HG02798 (cell line): ENCODE measurements around the gene AMPD2.

Experiments
- ATAC-seq: cut with Tn5 transposase; IDR thresholded peaks from one replicate; pipeline ENCODE4 v1.9.1; 2021; ENCODE audit warnings: mild to moderate bottlenecking; ENCODE audit not compliant: unreplicated experiment, poor library complexity

AMPD2 gene

GRCh38 chr1:109619576-109620400 lies at the start of gene AMPD2, which contains the start of gene GNAT2:
Gene AMPD2 (plus strand): TSS chr1:109619837. CDS start chr1:109621176, 1,339 bp downstream.
Gene GNAT2 (minus strand): TSS chr1:109619616. CDS start chr1:109612870, 6,746 bp downstream.
- peak; percentile 67 for ATAC-seq

- no peak for ATAC-seq
These were observed 49.2 kb upstream of the AMPD2 start for GRCh38 chr1:109570414-109570813.

DNA sequence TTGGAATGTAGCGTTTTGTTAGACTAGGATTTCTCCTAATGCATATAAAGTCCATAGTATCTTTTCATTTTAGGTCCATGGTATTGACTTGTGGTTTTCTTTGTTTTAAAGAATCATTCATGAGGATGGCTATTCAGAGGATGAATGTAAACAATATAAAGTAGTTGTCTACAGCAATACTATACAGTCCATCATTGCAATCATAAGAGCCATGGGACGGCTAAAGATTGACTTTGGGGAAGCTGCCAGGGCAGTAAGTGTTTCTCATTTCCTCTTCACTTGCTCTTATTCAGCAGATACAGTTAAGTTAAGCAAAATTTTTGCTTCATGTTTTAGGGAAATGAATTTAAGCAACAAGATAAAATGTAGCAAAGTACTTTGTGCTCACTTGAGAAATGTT lies 45.9 kb upstream of the AMPD2 start:
- no peak for ATAC-seq

DNA sequence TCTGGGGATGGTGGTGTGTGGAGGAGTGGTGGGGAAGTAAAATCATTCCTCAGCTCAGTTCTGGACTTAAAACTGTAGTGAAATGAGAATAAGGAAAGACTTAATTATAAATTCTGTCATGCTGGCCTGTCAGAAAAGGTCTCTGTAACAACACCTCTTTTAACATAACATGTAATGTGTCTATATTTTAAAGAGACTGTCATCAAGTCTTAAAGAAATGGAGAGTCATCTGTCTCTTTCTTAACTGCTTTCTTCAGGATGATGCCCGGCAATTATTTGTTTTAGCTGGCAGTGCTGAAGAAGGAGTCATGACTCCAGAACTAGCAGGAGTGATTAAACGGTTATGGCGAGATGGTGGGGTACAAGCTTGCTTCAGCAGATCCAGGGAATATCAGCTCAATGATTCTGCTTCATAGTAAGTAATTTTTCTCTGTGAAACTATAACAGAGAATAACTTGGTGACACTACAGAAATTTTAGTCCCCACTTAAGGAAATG lies 40.6 kb upstream of the AMPD2 start:
- no peak for ATAC-seq

- ATAC-seq: no peak
These were observed 40.1 kb upstream of the AMPD2 start for GRCh38 chr1:109579491-109579890.

DNA sequence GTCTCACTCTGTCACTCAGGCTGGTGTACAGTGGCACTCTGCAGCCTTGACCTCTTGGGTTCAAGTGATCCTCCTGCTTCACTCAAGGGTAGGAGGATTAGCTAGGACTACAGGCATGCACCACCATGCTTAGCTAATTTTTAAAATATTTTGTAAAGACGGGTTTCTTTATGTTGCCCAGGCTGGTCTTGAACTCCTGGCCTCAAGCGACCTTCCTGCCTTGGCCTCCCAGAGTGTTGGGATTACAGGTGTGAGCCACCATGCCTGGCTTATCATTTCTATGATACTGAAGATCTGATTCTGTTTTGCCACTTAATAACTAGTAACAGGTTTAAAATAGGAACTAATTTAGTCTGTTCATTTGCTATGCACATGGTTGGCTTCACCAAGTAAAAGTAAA lies 37.6 kb upstream of the AMPD2 start:
- ATAC-seq: no peak

DNA sequence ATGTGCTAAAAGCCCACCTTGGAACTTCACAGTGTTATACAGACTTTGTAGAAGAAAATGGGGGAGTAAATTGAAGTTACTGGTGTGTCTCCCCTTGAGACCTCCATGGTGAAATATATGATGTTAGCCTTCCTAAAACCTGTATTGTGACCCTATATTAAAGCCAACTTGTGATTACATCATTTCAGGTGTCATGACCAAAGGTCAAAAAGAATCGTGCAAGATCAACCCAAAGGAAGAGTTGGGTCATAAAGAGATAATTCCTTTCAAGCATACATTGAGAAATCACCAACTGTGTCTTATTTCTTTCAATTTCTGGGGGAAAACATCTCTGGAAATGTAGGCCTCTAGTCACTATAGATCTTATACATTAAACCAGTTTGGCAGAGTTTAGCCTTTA lies 34.9 kb upstream of the AMPD2 start:
- ATAC-seq: no peak

GRCh38 chr1:109586055-109586454 lies 33.6 kb upstream of the AMPD2 start:
- no peak for ATAC-seq

DNA sequence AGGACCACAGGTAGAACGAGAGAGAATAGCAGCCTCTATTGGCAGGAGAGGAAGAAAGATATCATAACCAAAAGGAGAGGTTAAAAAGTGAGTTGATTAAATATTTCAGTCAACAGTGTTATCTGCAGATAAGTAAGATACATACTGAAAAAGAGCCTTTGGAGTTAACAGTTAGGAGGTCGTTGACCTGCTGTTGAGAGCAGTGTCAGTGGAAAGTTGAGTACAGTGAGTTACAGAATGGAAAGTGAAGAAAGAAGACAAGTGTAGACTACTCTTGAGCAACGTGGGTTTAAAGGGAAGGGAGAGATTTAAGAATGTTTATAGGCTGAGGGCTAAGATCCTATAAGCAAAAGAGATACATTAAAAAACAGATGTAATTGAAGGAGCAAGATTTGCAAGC lies 30.5 kb upstream of the AMPD2 start:
- no peak for ATAC-seq

DNA sequence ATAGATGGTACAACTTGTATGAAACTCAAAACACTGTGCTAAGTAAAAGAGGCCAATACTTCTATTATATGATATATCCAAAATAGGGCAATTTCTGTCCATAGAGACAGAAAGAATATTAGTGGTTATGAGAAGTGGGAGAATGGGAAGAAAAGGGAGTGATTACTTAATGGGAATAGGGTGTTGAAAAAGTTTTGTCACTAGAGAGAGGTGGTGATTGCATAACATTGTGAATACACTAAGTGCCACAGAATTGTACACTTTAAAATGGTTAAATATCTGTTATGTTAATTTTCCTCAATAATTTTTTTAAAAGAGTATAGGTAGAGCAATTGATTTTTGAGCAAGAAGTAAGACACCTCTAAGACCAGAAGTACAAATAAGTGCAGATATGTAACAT lies 30.0 kb upstream of the AMPD2 start:
- no peak for ATAC-seq

- no peak for ATAC-seq
These were observed 26.7 kb upstream of the AMPD2 start for GRCh38 chr1:109592916-109593315.

- no peak for ATAC-seq
These were observed 24.1 kb upstream of the AMPD2 start for GRCh38 chr1:109595531-109595930.

GRCh38 chr1:109598156-109598555 lies 21.5 kb upstream of the AMPD2 start:
- no peak for ATAC-seq

DNA sequence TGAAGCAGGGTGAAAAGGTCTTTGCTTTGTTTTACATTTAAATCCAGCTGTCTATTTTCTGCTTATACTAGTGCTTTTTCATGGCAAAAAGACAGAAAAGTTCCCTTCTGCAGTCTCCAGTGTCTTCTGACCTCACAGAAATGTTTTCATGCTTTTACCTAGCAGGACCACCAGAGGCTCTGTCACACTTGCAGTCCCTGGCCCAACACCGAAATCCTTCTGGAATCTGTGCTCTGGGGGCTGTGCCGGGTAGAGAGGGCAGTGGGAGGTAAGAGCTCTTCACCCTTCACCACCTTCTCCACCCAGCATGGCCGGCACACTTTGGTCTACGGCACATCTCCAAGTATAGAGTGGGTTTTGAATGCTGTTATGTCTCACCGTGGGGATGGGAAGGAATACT lies 21.0 kb upstream of the AMPD2 start:
- ATAC-seq: no peak

DNA sequence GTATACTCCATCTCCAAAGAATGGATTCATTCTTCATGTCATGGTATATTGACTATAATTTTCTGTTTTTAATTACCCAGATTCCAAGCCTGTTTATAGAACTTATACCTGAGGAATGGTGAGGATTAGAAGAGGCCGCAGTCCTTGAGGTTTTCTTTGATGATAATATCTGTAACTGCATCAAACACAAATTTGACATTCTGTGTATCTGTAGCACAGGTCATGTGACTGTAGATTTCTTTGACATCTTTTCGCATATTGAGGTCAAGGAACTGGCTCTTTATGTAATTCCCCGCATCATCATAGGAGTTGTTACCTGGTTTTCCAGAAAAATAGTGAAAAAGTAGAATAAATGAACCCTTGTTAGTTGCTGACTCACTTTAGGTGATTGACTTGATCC lies 16.4 kb upstream of the AMPD2 start:
- ATAC-seq: no peak

GRCh38 chr1:109605381-109605780 lies 14.3 kb upstream of the AMPD2 start:
- ATAC-seq: no peak

DNA sequence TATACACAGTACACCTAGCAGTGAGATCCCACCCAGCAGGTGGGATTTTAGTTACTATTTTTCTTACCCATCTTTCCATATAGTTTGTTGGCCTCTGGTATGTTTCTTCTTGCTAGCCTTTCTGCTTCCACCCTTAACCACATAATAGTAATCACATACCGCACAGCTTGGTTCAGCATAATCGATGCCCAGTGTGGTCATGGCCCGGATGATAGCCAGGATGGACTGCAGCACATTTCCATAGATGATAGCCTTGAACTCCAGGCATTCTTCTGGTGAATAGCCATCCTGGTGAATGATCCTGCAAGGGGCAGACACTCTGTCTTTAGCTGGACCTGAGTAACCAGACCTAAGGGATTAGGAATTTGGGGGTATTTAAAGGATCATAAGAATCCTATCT lies 9.8 kb upstream of the AMPD2 start:
- no peak for ATAC-seq

GRCh38 chr1:109610609-109611307 lies 8.9 kb upstream of the AMPD2 start:
- no peak for ATAC-seq

DNA sequence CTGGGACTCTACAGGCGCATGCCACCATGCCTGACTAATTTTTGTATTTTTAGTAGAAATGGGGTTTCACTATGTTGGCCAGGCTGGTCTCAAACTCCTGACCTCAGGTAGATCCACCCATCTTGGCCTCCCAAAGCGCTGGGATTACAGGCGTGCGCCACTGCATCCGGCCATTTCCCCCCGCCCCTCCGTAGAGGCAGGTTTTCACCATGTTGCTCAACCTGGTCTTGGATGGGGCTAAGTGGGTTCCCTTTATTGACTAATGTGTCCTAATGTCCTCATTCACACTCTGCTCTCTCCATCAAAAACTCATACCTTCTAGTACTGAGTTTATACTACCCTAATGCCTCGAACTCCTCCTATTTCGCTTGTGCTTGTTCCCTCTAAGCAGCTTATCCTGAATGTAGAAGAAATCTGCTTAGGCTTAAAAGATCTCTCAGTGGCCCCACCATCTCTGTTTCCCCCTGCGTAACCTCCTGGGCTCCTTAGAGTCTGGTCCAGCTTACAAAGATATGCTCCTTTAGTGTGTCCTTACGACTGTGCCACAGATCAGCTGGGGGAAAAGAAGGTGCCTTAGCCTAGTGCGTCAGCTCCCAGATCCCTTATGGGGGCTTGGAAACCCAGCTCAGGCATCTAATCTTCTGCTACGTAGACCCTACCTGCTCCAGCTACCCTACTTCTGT lies 8.2 kb upstream of the AMPD2 start:
- ATAC-seq: no peak

- no peak for ATAC-seq
These were observed 6.1 kb upstream of the AMPD2 start for GRCh38 chr1:109613361-109614147.
